NCI-H524 treated with DMSO at 0.1 percent for 48 hours (cell line): Measurements from ENCODE around the gene ALG8.
"Not testable (repeated sequence)": the region's sequence is repeated elsewhere in the genome, so short reads cannot be mapped to it uniquely, and the experiment has no call there.

Source experiments
- DNase-seq: peaks from one replicate; lab custom pipeline; 2025; lab: John Stamatoyannopoulos, UW

The ALG8 gene

DNA sequence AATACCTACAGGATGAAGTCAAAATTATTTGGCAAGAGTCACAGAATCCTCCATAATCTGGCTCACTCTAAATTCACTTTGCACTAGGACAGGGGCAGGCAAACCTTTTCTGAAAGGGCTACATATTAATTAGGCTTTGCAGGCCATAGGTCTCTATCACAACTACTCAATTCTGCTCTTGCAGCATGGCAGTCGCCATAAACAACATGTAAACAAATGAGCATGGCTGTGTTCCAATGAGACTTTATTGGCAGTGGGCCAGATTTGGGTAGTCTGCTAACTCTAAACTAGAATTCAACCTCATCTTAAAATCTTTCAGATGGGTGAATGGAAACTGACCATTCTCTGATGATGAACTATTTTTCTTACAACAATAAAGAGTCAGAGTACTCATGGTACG is 70.0 kb downstream of the ALG8 start:
- DNase-seq = no peak

DNA sequence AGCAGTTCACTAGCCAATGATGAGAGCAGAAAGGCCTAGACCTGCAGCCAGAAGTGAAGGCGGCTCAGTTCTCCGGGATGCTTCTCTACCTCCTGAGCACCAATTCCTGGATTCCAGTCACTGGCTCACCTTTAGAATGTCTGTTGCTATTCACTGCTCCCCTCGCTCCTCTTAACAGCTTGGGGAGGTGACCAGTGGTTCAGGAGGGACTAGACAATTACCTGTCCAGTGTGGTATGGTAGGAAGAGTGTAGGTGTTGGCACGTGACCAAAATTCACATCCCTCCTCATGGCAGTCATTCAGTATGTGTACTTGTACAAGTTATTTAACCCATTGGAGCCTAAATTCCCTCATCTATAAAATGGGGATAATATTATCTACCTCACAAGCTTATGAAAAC is 71.7 kb downstream of the ALG8 start:
- DNase-seq = no peak

DNA sequence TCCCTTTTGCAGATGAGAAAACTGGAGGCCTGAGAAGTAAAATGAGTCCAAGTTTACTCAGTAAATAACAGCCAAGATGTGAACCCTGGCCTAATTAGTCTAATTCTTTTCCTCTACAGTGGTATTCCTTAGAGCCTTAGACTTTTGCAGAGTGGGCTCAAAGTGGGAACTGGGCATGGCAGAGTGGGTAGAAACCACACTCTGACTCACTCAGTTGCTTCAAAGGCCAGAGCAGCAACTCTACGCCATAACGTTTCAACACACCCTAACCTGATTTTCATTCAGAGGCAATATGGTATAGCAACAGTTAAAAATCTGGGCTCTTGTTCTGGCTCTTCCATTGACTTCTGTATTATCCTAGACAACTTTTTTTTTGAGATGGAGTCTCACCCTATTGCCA is 73.0 kb downstream of the ALG8 start:
- DNase-seq = no peak

DNA sequence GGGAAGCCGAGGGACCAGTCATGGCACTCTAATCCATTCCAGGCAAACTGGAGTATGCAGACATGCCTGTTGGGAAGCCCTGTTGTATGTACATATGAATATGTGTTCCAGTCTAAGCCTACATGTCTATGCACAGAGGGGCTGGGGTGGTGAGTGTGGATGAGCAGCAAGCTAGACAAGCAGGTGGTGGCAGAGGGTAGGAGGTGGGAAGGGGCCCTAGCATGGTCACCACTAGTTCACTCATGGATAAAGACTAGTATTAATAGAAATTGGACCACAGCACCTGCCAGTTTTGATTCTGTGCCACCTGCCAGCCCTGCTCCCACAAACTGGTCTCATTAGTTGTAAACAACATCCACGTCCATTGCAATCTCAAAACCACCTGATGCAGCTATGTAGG is 74.2 kb downstream of the ALG8 start:
- DNase-seq = no peak

DNA sequence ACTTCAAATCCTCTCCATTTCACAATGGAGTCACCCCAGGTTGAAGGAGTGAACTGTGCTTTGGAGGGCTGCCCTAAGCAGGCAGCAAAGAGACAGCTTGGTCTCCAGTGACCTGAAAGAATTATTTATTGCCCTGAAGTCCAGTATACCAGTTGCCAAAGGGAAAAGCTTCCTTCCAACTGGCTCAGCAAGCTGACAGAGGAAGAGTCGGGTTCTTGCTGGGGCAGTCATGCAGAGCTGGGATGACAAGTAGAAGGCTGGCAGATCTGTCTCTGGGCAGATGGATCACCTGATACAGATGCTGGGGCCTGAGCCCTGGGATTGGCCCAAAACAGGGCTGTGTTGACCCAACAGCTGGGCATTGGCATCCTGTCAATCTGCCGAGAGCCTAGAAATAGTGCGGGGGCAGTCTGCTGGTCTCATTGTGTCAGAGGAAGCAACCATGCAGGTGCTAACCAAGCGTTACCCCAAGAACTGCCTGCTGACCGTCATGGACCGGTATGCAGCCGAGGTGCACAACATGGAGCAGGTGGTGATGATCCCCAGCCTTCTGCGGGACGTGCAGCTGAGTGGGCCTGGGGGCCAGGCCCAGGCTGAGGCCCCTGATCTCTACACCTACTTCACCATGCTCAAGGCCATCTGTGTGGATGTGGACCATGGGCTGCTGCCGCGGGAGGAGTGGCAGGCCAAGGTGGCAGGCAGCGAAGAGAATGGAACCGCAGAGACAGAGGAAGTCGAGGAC is 75.8 kb downstream of the ALG8 start, which contains the start of gene THRSP:
Gene THRSP, plus strand, starts transcription at position 422 of the 742 bp plus-strand sequence. Its CDS starts 21 bp downstream, at position 443.
- DNase-seq = no peak

DNA sequence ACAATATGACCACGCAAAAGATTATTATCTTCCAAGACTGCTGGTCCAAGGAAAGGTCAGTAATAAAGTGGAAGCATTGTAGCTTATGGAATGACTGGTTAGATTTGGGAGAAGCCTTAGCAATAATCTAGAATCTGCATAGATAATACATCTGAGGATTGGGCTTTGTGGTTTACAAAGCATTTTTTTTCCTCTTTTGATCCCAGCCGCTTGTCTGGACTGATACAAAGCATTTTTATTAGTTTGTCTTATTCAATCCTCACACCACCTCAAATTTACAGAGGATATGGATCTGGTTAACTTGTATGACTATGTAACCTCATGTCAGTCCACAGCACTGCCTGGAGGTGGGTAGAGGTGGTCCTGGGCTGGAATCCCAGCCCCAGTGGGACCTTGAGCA is 76.8 kb downstream of the ALG8 start:
- no peak for DNase-seq

DNA sequence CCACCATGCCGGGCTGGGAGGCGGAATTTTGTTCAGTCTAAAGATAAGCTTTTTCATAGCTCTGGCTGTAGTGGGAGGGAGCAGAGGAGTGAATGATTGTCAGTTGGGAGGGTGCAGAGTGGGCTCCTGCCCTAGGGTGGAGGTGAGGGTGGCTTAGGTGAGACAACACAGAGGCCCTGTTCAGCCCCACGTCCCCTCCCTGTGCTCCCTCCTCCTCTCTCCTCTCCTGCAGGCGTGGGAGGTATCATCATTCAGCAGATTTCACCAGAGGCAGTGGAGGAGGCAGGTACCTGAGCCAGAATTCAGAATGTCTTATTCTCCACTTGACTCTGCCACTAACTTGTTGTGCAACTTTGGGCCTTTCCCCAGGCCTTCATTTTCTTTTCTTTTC is 77.5 kb downstream of the ALG8 start:
- DNase-seq = no peak

DNA sequence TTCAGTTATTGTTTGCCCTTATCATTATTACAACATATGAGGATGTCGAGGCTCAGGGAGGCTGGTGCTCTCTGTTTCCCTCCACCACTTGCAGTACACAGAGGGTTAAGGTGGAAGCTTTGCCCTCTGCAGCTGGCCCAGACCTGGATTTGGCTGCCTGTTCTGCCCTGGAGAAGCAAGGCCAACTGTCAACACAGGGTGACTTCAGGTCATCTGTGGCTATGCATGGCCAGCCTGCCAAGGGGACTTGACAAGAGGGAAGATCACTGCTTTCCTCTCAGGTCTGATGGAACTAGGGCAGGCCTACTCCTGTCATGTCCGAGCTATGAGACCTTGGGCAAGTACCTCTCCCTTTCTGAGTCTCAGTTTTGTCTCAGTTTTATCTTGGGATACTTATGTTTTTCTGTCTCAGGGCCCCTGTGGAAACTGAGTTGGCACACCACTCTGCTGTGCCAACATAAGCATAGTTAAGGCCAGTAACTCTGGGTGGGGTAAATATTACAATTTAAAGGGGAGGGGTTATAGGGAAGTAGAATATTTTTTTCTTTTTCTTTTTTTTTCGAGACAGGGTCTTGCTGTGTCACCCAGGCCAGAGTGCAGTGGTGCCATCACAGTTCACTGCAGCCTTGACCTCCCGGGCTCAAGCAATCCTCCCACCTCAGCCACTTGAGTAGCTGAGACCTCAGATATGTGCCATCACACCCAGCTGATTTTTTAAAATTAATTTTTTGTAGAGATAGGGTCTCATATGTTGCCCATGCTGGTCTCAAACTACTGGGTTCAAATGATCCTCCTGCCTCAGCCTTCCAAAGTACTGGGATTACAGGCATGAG is 78.1 kb downstream of the ALG8 start:
- DNase-seq = no peak

DNA sequence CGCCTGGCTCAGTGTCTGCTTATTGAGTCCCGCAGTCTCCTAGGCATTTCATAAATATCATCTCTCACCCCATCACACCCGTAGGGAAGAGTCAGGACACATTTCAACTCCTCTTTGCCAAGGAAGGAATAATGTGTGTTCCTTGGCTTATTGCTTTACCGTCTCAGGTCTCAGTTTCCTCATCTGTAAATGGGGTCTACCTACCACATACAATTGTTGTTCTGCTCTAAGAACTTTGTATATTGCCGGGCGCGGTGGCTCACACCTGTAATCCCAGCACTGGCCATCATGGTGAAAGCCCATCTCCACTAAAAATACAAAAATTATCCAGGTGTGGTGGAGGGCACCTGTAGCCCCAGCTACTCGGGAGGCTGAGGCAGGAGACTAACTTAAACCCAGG is 78.9 kb downstream of the ALG8 start:
- DNase-seq = no peak

DNA sequence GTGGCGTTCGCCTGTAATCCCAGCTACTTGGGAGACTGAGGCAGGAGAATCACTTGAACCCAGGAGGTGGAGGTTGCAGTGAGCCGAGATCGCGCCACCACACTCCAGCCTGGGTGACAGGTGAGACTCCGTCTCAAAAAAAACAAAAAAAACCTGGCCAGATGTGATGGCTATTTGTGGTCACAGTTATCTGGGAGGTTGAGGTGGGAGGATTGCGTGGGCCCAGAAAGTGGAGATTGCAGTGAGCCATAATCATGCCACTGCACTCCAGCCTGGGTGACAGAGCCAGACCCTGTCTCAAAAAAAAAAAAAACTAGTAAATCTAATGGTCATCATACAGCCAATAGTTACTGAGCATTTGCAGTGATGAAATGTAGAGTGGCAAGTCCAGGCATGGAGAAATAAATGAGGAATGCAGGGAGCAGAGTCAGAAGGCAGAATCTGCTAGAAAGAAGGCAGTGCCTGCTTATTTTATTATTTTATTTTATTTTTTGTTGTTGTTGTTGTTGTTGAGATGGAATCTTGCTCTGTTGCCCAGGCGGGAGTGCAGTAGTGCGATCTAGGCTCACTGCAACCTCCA is 79.6 kb downstream of the ALG8 start:
- DNase-seq = not testable (repeated sequence)

DNA sequence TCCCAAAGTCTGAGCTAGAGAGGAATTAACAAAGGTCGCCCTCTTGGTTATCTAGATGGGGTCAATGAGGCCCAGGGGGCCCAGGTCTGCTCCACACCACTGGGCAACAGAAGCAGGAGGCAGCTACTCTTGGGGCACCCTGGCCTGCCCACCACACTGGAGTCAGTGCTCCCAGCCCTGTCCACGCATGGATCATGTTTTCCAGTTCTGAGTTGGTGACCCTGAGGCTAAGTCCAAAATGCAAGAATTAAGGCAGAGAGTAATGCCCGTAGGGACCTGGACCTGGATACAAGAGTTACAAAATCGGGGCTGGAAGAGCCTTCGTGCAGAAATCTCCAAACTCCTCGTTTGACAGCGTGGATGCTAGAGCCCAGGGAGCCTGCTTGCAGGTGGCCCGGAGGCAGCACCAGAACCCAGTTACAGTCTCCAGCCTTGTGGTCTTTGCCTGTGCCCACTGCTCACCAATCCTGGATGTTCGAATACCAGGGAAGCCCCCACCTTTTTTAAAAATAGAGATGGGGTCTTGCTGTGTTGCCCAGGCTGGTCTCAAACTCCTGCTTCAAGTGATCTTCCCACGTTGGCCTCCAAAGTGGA is 81.9 kb downstream of the ALG8 start:
- no peak for DNase-seq

DNA sequence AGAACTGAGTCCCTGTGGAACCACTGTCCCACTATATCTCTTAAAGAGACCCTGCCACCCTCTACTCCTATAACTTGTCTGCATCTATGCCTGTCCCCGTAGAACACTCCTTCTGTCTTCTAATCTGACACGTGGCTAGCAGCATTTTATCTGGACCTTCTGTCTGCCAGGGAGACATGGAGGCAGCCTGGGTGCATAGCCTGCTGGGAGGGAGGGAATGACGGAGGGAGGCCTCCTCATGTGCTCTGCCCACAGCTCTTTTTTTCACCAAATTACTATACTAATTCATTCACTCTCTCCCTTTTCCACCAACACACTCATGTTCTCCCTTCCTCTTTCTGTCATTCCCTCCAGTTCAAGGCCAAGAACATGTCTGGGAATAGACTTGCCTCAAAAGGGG is 83.3 kb downstream of the ALG8 start:
- no peak for DNase-seq

DNA sequence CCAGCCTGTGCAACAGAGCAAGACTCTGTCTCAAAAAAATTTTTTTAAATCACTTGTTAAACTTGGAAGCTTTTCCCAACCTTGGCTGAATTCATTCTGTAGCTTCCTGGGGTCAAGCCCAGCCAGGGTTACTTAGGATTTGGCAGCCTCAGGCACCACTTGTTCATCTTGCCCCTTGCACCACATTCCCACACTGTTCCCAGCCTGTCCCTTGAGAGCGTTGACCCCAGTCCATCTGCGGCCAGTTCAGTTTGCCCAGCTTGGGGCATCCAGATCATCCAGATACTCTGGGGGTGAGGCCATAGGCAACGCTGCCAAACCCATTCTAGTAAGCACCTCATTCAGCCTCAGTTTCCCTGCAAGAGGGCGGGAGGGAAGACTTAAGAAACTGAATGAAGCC is 84.5 kb downstream of the ALG8 start:
- DNase-seq = no peak

DNA sequence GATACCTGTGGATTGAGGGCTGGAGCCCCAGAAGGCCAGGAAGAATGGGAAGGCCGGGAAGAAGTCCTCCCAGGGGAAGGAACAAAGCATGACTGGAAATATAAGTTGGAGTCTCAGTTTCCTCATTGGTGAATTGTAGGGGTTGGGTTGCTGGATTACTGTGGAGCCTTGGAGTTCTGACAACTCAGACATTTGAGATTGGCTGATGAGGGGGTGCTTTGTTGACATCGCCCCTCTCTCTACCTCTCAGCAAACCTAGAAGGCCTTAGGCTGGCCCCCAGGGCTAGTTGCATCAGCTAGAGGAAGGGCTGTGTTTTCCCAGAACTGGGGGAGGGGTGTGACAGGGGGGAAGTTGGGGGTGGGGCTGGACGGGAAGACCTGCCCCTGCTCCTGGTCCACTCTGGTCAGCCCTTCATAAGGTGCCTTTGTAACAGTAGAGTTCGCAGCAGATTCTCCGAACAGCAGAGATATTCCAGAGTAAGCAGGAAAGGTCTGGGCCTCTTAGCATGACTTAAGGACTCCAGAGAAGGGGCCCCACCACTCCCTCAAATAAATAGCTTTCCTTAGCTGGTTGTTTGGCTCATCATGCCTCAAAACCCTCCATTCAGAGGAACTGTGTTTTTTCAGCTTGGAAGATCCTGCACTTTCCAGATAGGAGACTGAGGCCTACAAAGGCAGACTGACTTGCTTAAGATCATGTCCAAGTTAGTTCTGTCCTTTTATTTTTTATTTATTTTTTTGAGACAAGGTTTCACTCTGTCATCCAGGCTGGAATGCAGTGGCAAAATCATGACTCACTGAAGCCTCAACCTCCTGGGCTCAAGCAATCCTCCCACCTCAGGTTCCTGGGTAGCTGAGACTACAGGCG is 88.2 kb downstream of the ALG8 start:
- no peak for DNase-seq
